H1 (cell line): Measurements from ENCODE around the gene KCNC1. TPM values are rescaled to one million over a fixed set of nuclear protein-coding genes. Genes with fewer than 3 reads are reported as not detected.

Experiments
- CTCF ChIA-PET: fragments of 300-600 bp; sonication (Branson Sonifier 250); formaldehyde crosslinking; loops from one replicate; lab custom pipeline; 2021; ENCODE audit not compliant: partially characterized antibody; lab: Charles Lee
- POLR2A ChIA-PET: fragments of 300-600 bp; sonication (Branson Sonifier 250); formaldehyde crosslinking; loops from one replicate; lab custom pipeline; 2021; ENCODE audit warnings: inconsistent platforms; ENCODE audit not compliant: partially characterized antibody; lab: Charles Lee
- DNase-seq, 2 experiments: peaks; one replicate each; pipeline versions ENCODE4 v3.0.0 to v3.0.0-alpha.2; 2010 to 2022; ENCODE audit warnings: low spot score in 2 of 2, low read depth in 1 of 2, mixed read lengths in 1 of 2
- FAIRE-seq: peaks from 2 replicates; lab custom pipeline; 2011; peaks lifted over from hg19 to GRCh38; lab: Jason Lieb, UNC
- H2AFZ ChIP-seq: 2 replicates; pipeline ENCODE4 v1.8.1; 2012; ENCODE audit warnings: low read length, inconsistent platforms
- H2AK5ac ChIP-seq: 2 replicates; pipeline ENCODE4 v1.6.1; 2013; ENCODE audit warnings: low read depth, low read length
- H2BK120ac ChIP-seq: replicated peaks from 2 replicates; pipeline ENCODE3; 2013; ENCODE audit warnings: low read depth, low read length, inconsistent platforms
- H2BK12ac ChIP-seq: 2 replicates; pipeline ENCODE4 v1.6.1; 2013; ENCODE audit warnings: low read depth, low read length
- H2BK15ac ChIP-seq: 2 replicates; pipeline ENCODE4 v1.6.1; 2013; ENCODE audit warnings: low read length
- H2BK20ac ChIP-seq: 2 replicates; pipeline ENCODE4 v1.6.1; 2013; ENCODE audit warnings: low read length
- H2BK5ac ChIP-seq: 2 replicates; pipeline ENCODE4 v1.6.1; 2013; ENCODE audit warnings: low read depth, low read length
- H3K14ac ChIP-seq: 2 replicates; pipeline ENCODE4 v1.6.1; 2013; ENCODE audit warnings: inconsistent platforms; ENCODE audit not compliant: insufficient read length
- H3K18ac ChIP-seq: 2 replicates; pipeline ENCODE4 v1.6.1; 2013; ENCODE audit warnings: low read length; ENCODE audit errors: extremely low read depth
- H3K23ac ChIP-seq: 2 replicates; pipeline ENCODE4 v1.6.1; 2013; ENCODE audit warnings: inconsistent platforms; ENCODE audit not compliant: insufficient read length
- H3K23me2 ChIP-seq: 2 replicates; pipeline ENCODE4 v1.6.1; 2013; ENCODE audit warnings: low read depth, low read length
- H3K27ac ChIP-seq: 2 replicates; pipeline ENCODE4 v1.6.1; 2011; ENCODE audit warnings: low read depth, low read length, inconsistent platforms
- H3K27me3 ChIP-seq, 4 experiments: replicated peaks in 1 of 4; 1 replicate in 1 of 4; 2 replicates in 3 of 4; pipeline versions ENCODE4 v1.6.1 to v1.8.1; 2011 to 2013; ENCODE audit warnings: low read length in 3 of 4, mild to moderate bottlenecking in 3 of 4, inconsistent platforms in 2 of 4, mixed read lengths in 2 of 4, moderate library complexity in 1 of 4; ENCODE audit not compliant: control insufficient read depth in 3 of 4, insufficient read depth in 3 of 4; ENCODE audit errors: extremely low read depth in 1 of 4
- H3K36me3 ChIP-seq, 4 experiments: 2 replicates each; pipeline versions ENCODE4 v1.6.1 to v1.8.1; 2011 to 2013; ENCODE audit warnings: mild to moderate bottlenecking in 4 of 4, low read length in 3 of 4, moderate library complexity in 2 of 4, control low read depth in 1 of 4, inconsistent platforms in 1 of 4; ENCODE audit not compliant: insufficient read depth in 4 of 4, control insufficient read depth in 2 of 4
- H3K4ac ChIP-seq: replicated peaks from 2 replicates; pipeline ENCODE3; 2013; ENCODE audit warnings: low read length, low read depth, mixed read lengths, inconsistent platforms; ENCODE audit not compliant: insufficient read length
- H3K4me1 ChIP-seq, 4 experiments: replicated peaks in 1 of 4; 1 replicate in 1 of 4; 2 replicates in 3 of 4; pipeline versions ENCODE4 v1.6.1 to v1.8.1; 2011 to 2013; ENCODE audit warnings: low read length in 3 of 4, inconsistent platforms in 2 of 4, mixed read lengths in 1 of 4; ENCODE audit not compliant: insufficient read depth in 4 of 4, control insufficient read depth in 3 of 4
- H3K4me2 ChIP-seq, 2 experiments: 2 replicates each; pipeline versions ENCODE4 v1.6.1 to v1.8.1; 2011 to 2013; ENCODE audit warnings: low read depth in 2 of 2, low read length in 2 of 2, control low read depth in 1 of 2, inconsistent platforms in 1 of 2, mild to moderate bottlenecking in 1 of 2; ENCODE audit not compliant: insufficient read depth in 1 of 2
- H3K4me3 ChIP-seq, 4 experiments: fragments of 200-600, 300-600 bp in 1 of 4; sonication (generic), shearing (Covaris generic), sonication (Bioruptor Twin) in 1 of 4; 2 replicates each; pipeline versions ENCODE4 v1.5.1 to v1.8.1; 2011 to 2016; ENCODE audit warnings: low read length in 4 of 4, low read depth in 3 of 4, control low read depth in 2 of 4, inconsistent platforms in 2 of 4, mild to moderate bottlenecking in 2 of 4, mixed read lengths in 1 of 4, moderate library complexity in 1 of 4; ENCODE audit not compliant: insufficient read depth in 2 of 4; ENCODE audit errors: extremely low read depth in 1 of 4
- H3K56ac ChIP-seq: replicated peaks from 2 replicates; pipeline ENCODE3; 2013; ENCODE audit warnings: low read depth, mild to moderate bottlenecking, mixed read lengths, low read length, inconsistent platforms; ENCODE audit not compliant: insufficient read length
- H3K79me1 ChIP-seq: 2 replicates; pipeline ENCODE4 v1.6.1; 2013; ENCODE audit warnings: low read depth, low read length, control low read depth
- H3K79me2 ChIP-seq, 2 experiments: 2 replicates each; pipeline versions ENCODE4 v1.6.1 to v1.8.1; 2012 to 2013; ENCODE audit warnings: low read length in 2 of 2, mild to moderate bottlenecking in 2 of 2, inconsistent platforms in 1 of 2; ENCODE audit not compliant: insufficient read depth in 2 of 2, control insufficient read depth in 1 of 2
- H3K9ac ChIP-seq, 4 experiments: replicated peaks in 1 of 4; 1 replicate in 1 of 4; 2 replicates in 3 of 4; pipeline versions ENCODE4 v1.6.1 to v1.8.1; 2011 to 2013; ENCODE audit warnings: low read depth in 3 of 4, low read length in 3 of 4, control low read depth in 2 of 4, mild to moderate bottlenecking in 2 of 4, moderate library complexity in 2 of 4, inconsistent platforms in 1 of 4; ENCODE audit errors: extremely low read depth in 1 of 4
- H3K9me3 ChIP-seq, 2 experiments: 2 replicates each; pipeline versions ENCODE4 v1.6.1 to v1.8.1; 2012 to 2013; ENCODE audit warnings: mild to moderate bottlenecking in 2 of 2, moderate library complexity in 2 of 2, control low read depth in 1 of 2, inconsistent platforms in 1 of 2, low read depth in 1 of 2, low read length in 1 of 2, mixed read lengths in 1 of 2; ENCODE audit not compliant: insufficient read depth in 2 of 2
- H4K20me1 ChIP-seq, 2 experiments: replicated peaks in 1 of 2; 2 replicates each; pipeline versions ENCODE3 to v1.8.1; 2011 to 2013; ENCODE audit warnings: inconsistent platforms in 2 of 2, low read length in 2 of 2, mild to moderate bottlenecking in 1 of 2; ENCODE audit not compliant: insufficient read depth in 2 of 2, control insufficient read depth in 1 of 2
- H4K5ac ChIP-seq: 2 replicates; pipeline ENCODE4 v1.6.1; 2013; ENCODE audit warnings: low read length, low read depth, mixed read lengths, inconsistent platforms; ENCODE audit not compliant: insufficient read length
- H4K8ac ChIP-seq: 2 replicates; pipeline ENCODE4 v1.8.0; 2013; ENCODE audit warnings: mild to moderate bottlenecking, moderate library complexity, low read length, inconsistent platforms; ENCODE audit not compliant: insufficient read depth; ENCODE audit errors: extremely low read depth
- H4K91ac ChIP-seq: replicated peaks from 2 replicates; pipeline ENCODE3; 2013; ENCODE audit warnings: low read length, mixed read lengths, inconsistent platforms; ENCODE audit not compliant: insufficient read length
- ASH2L ChIP-seq: fragments of 200-600, 300-600 bp; sonication (generic); IDR thresholded peaks from one replicate; pipeline ENCODE4 v1.7.1; 2017; ENCODE audit warnings: low read length
- BRCA1 ChIP-seq: IDR thresholded peaks from 2 replicates; pipeline ENCODE4 v1.6.1; 2012; ENCODE audit warnings: low read depth, low read length, improper control_type of control experiment
- CBX8 ChIP-seq: fragments of 300-800, 300-1000 bp; sonication (generic); IDR thresholded peaks from 2 replicates; pipeline ENCODE4 v1.7.1; 2016; ENCODE audit warnings: low read depth, low read length, borderline replicate concordance
- CHD1 ChIP-seq: IDR thresholded peaks from 2 replicates; pipeline ENCODE4 v1.6.1; 2012; ENCODE audit warnings: low read depth, low read length, improper control_type of control experiment
- CHD2 ChIP-seq: IDR thresholded peaks from 2 replicates; pipeline ENCODE4 v1.6.1; 2012; ENCODE audit warnings: low read length, improper control_type of control experiment
- CTCF ChIP-seq, 3 experiments: IDR thresholded peaks; 1 replicate in 2 of 3; 2 replicates in 1 of 3; pipeline versions ENCODE4 v1.5.1 to v1.6.1; 2011; ENCODE audit warnings: low read length in 3 of 3, mild to moderate bottlenecking in 3 of 3, inconsistent platforms in 2 of 3, low read depth in 1 of 3, moderate library complexity in 1 of 3; ENCODE audit not compliant: insufficient read depth in 1 of 3; ENCODE audit errors: control extremely low read depth in 1 of 3
- EZH2 ChIP-seq: fragments of 200-600 bp; sonication (generic); IDR thresholded peaks from 2 replicates; pipeline ENCODE4 v1.7.1; 2012; ENCODE audit warnings: low read depth, mild to moderate bottlenecking, moderate library complexity, low read length, inconsistent platforms; ENCODE audit not compliant: severe bottlenecking
- HDAC2 ChIP-seq, 2 experiments: fragments of 300-600 bp in 1 of 2; sonication (generic) in 1 of 2; IDR thresholded peaks; 2 replicates each; pipeline ENCODE4 v1.6.1; 2011 to 2012; ENCODE audit warnings: low read depth in 2 of 2, low read length in 2 of 2, mild to moderate bottlenecking in 2 of 2, moderate library complexity in 2 of 2, borderline replicate concordance in 1 of 2, inconsistent platforms in 1 of 2
- SIN3A ChIP-seq, 2 experiments: IDR thresholded peaks in 1 of 2; conservative IDR thresholded peaks in 1 of 2; 2 replicates each; pipeline ENCODE4 v1.6.1; 2011 to 2012; ENCODE audit warnings: low read length in 2 of 2, improper control_type of control experiment in 1 of 2, low read depth in 1 of 2, mild to moderate bottlenecking in 1 of 2
- SIRT6 ChIP-seq: IDR thresholded peaks from one replicate; pipeline ENCODE4 v1.7.1; 2012; ENCODE audit warnings: low read length, inconsistent platforms
- SP1 ChIP-seq: IDR thresholded peaks from 2 replicates; pipeline ENCODE4 v1.6.1; 2011; ENCODE audit warnings: low read depth, low read length
- SRF ChIP-seq: IDR thresholded peaks from 2 replicates; pipeline ENCODE4 v1.6.1; 2011; ENCODE audit warnings: mild to moderate bottlenecking, low read depth, low read length, moderate library complexity
- WGBS, 2 experiments: shearing (Covaris generic) in 1 of 2; methylation state at CpG; one replicate each; pipeline versions ENCODE4 v1.1.6 to v1.1.7; 2013 to 2015; ENCODE audit warnings: low lambda C conversion rate in 2 of 2, mixed read lengths in 2 of 2, inconsistent platforms in 1 of 2, low coverage in 1 of 2, missing lambda C conversion rate in 1 of 2; ENCODE audit not compliant: insufficient replicate concordance in 2 of 2, insufficient coverage in 1 of 2, insufficient read length in 1 of 2; ENCODE audit errors: extremely low coverage in 1 of 2, missing lambda C conversion rate in 1 of 2; 5-methylcytosine and 5-hydroxymethylcytosine counted together
- polyA plus RNA-seq, 7 experiments: library from polyadenylated mRNA; depleted of rRNA in 3 of 7; stranded (reverse) in 5 of 7; unstranded in 2 of 7; fragments of >200 nt in 5 of 7; fragments of 200-250 nt in 2 of 7; gene quantifications; 1 replicate in 5 of 7; 2 replicates in 1 of 7; 4 replicates in 1 of 7; pipeline versions ENCODE4 v1.2.1 to v1.2.3, GENCODE V29; 2011 to 2013; ENCODE audit warnings: missing spikeins in 2 of 7, mixed read lengths in 2 of 7
- total RNA-seq: library from RNA; stranded (reverse); fragmentation: NEBNext Ultra II Directional; extraction: Animal tissue kit (Norgen Biotek cat#: 25700); gene quantifications from 2 replicates; pipeline ENCODE4 v1.2.1, GENCODE V29; 2021

KCNC1 gene
- total and polyA plus RNA-seq, 2 of the 8 experiments (the other 6 are each of a cell fraction or from before 2014, with no cell fraction given), result 0.11 to 0.26 TPM

- H3K4me2 ChIP-seq, result no peak overlapping the region
- no peak overlapping the region for H3K4ac ChIP-seq
- FAIRE-seq, result no peak
- TF ChIP-seq CBX8, result no peak
- no peak for TF ChIP-seq SIN3A (conservative IDR thresholded peaks at IDR 0.05 in 1 of 2, IDR thresholded peaks at IDR 0.05 in 1 of 2; ENCODE audit: low read depth in 1 of 2, low read length in 2 of 2)
- TF ChIP-seq SRF, result no peak
- TF ChIP-seq SIRT6, result no peak
- TF ChIP-seq CHD2, result no peak
- TF ChIP-seq CTCF (IDR thresholded peaks at IDR 0.05; ENCODE audit: control extremely low read depth in 1 of 3, insufficient read depth in 1 of 3, low read depth in 1 of 3, low read length in 3 of 3), result no peak
- no peak for TF ChIP-seq SP1
- no peak for TF ChIP-seq HDAC2 (IDR thresholded peaks at IDR 0.05; ENCODE audit: borderline replicate concordance in 1 of 2, low read depth in 2 of 2, low read length in 2 of 2)
- no peak for TF ChIP-seq EZH2
- TF ChIP-seq BRCA1, result no peak
- no peak for TF ChIP-seq CHD1
- no peak for TF ChIP-seq ASH2L
Observed at GRCh38 chr11:17753153-17753552, 18.6 kb downstream of the KCNC1 start.

More at GRCh38 chr11:17753153-17753552, 18.6 kb downstream of the KCNC1 start:
- no peak overlapping the region for H3K56ac ChIP-seq
- H3K9ac ChIP-seq, result no peak overlapping the region
- no peak overlapping the region for H2BK20ac ChIP-seq
- WGBS, 2 experiments, result 83% methylated on average over 5 of the region's 5 CpGs; no CpG with 5 or more reads in 1 of the 2 experiments
- H2BK15ac ChIP-seq, result no peak overlapping the region
- H3K4me1 ChIP-seq, result no peaks in the 10 kb centered on the region
- H4K20me1 ChIP-seq, result no peaks in the 10 kb centered on the region
- no peak overlapping the region for H4K5ac ChIP-seq
- DNase-seq, result no peak
- H2BK12ac ChIP-seq, result no peak overlapping the region
- H3K23me2 ChIP-seq, result no peaks in the 10 kb centered on the region
- no peaks in the 10 kb centered on the region for H3K79me2 ChIP-seq
- no peak overlapping the region for H4K91ac ChIP-seq
- no peak overlapping the region for H2AFZ ChIP-seq
- no peaks in the 10 kb centered on the region for H3K9me3 ChIP-seq
- no peaks in the 10 kb centered on the region for H3K27me3 ChIP-seq
- no peak overlapping the region for H3K23ac ChIP-seq
- ChIA-PET POLR2A (no interaction called here), CTCF (interaction anchor here (0.7 to 3.3 kb wide), 13 partner anchors 11 to 228 kb away, joined by 3 to 23 read pairs (median 6); no protein-coding TSS in a partner anchor)
- no peaks in the 10 kb centered on the region for H3K36me3 ChIP-seq
- H2BK120ac ChIP-seq, result no peak overlapping the region
- no peak overlapping the region for H3K18ac ChIP-seq
- no peak overlapping the region for H4K8ac ChIP-seq
- H3K79me1 ChIP-seq, result no peaks in the 10 kb centered on the region
- H3K14ac ChIP-seq, result no peak overlapping the region
- H3K27ac ChIP-seq, result no peak overlapping the region
- H2AK5ac ChIP-seq, result no peak overlapping the region
- H2BK5ac ChIP-seq, result no peak overlapping the region
- H3K4me3 ChIP-seq, result no peak overlapping the region
